GM21367 (cell line): ENCODE data around the gene FILIP1.

Source experiments
- ATAC-seq: cut with Tn5 transposase; IDR thresholded peaks from one replicate; pipeline ENCODE4 v1.9.1; 2021; ENCODE audit not compliant: unreplicated experiment

Gene FILIP1

DNA sequence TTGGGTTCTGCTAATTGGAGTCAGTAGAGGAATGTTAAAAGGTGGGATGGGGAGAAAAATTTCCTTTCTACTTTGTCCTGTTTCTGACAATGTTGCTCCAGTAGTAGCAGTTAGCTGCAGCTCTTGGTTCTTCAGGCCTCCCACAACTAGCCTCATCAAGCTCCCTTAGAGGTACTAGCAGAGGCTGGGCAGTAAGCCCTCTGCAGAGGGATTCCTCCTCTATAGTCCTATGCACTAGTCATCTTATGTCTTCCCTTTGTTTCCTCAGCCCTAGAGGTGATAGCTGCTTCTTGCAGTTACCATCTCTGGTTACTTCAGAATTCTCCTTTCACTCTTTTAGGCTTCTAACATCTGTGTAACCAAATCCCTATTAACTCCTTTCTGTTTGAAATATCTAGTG is 99.8 kb downstream of the FILIP1 start:
- no peak for ATAC-seq

- no peak for ATAC-seq
Observed at GRCh38 chr6:75391276-75391675, 102.3 kb downstream of the FILIP1 start.

GRCh38 chr6:75386050-75386770 is 107.4 kb downstream of the FILIP1 start:
- no peak for ATAC-seq

DNA sequence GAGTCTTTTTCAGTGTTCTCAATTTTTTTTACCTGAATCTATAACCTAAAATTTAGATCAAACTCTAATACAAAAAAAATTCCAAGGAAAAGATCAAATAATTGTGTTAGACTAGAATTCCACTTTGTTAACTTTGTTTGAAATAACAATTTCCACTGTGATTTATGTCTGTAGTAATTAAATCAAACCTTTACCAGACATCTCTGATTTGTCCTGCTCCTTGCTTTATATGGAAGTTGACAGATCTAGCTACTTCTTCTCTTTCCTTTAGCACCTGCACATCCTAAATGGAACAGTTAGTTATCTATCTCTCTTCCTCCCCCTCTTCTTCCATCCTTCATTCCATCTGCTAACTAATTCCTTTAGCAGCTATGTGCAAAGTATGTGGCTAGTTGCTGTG is 109.5 kb downstream of the FILIP1 start:
- no peak for ATAC-seq

- no peak for ATAC-seq
Observed at GRCh38 chr6:75382634-75382900, 111.0 kb downstream of the FILIP1 start.

GRCh38 chr6:75381877-75382633 is 111.5 kb downstream of the FILIP1 start:
- ATAC-seq = no peak

DNA sequence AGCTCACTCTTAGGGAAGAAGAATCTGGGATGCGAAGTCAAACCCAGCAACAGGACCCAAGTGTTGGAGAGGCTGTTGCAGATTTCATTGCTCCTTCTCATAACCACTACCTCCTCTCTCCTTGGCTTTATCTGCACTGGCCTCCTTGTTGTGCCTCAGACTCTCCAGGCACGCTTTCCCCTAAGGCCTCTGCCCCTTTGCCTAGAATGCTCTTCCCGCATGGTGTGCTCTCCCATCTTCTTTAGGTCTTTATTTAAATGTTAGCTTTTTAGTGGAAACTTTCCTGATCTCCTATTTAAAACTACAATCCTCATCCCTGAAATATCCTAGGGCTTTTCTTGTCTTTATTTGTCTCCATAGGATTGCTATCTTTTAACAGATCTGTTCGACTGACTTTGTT is 114.1 kb downstream of the FILIP1 start:
- ATAC-seq = no peak

GRCh38 chr6:75378101-75378500 is 115.5 kb downstream of the FILIP1 start:
- ATAC-seq = no peak

GRCh38 chr6:75377386-75377785 is 116.2 kb downstream of the FILIP1 start:
- no peak for ATAC-seq

- ATAC-seq = no peak
Observed at GRCh38 chr6:75376347-75377024, 117.1 kb downstream of the FILIP1 start.

DNA sequence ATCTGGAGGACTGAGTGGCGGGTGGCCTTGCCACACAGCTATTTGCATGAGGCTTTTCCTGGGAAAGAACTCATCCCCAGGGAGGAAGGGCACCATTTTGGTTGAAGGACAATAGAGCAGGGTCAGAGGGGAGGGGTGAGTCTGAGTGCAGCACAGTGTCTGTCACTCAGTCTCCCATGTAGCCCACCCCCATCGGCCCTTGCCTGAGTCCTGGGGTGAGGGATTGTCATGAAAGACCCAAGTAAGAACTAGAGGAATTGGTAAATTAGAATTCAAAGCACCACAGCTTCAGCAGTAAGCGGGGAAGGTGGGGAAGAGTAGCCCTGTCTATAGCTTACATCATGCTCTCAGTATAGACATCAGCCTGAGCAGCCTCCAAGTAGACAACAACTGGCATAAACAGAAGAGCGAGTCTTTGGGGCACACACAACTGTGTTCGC is 118.6 kb downstream of the FILIP1 start:
- ATAC-seq = no peak

DNA sequence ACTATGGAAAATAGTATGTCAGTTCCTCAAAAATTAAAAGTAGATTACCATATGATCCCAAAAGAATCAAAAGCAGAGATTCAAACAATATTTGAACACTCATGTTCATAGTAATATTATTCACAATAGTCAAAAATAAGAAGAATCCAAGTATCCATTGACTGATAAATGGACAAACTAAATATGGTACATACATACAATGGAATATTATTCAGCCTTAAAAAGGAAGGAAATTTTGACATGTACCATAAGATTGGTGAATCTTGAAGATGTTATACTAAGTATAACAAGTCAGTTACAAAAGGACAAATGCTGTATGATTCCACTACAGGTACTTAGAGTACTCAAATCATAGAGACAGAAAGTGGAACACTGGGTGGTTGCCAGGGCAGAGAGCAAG is 120.7 kb downstream of the FILIP1 start:
- no peak for ATAC-seq

DNA sequence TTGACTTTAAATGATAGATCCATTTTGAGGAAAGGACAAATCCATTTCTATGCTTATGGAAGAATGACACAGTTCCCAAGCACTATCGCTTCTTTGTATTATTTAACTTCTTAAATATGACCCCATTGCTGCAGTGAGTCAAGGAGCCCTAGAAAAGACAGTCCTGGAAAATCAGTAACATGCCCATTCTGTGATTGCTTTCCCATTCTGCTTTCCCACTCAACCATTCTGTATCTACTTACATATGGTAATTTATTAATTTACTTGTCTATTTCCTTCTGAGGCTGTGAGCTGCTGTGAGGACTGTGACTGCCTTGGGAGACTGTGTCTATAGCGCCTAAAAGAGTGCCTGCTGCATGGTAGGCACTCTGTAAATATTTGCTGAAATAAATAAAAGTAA is 123.6 kb downstream of the FILIP1 start:
- no peak for ATAC-seq

GRCh38 chr6:75368864-75369402 is 124.7 kb downstream of the FILIP1 start:
- no peak for ATAC-seq

- ATAC-seq = peak; percentile 67
Observed at GRCh38 chr6:75368151-75368779, 125.3 kb downstream of the FILIP1 start.

GRCh38 chr6:75363304-75363703 is 130.3 kb downstream of the FILIP1 start:
- ATAC-seq = no peak

GRCh38 chr6:75353644-75354043 is 140.0 kb downstream of the FILIP1 start:
- no peak for ATAC-seq

GRCh38 chr6:75351570-75351969 is 142.0 kb downstream of the FILIP1 start:
- no peak for ATAC-seq

DNA sequence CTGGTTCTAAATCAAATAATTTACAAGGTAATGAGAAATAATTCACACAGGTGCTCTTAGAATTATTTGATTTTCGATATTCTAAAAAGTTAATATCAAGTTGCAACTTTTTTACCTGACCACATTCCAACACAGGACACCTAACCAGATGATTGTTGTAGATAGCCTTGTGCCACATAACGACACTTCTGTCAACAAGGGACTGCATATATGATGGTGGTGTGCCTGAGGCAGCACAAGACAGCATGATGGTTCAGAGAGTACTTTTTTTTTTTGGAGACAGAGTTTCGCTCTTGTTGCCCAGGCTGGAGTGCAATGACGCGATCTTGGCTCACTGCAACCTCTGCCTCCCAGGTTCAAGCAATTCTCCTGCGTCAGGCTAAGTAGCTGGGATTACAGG is 142.8 kb downstream of the FILIP1 start:
- ATAC-seq = no peak

DNA sequence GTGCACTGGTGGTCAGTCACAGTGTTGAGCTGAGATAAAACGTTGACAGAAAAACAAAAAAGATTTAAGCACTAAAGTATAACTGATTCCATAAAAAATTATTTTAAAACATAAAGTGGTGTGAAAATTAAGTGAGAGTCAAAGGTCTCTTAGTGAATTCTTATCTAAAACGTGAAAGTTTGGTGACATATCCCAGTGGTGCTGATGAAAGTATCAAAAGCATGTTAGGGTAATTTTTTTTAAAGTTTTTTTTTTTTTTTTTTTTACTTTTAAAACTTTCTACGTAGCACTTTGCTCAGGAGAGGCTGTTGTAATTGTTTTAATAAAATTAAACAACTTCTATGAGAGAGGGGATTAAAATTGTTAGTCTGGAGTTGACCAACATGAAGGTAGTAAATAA is 143.4 kb downstream of the FILIP1 start:
- no peak for ATAC-seq

DNA sequence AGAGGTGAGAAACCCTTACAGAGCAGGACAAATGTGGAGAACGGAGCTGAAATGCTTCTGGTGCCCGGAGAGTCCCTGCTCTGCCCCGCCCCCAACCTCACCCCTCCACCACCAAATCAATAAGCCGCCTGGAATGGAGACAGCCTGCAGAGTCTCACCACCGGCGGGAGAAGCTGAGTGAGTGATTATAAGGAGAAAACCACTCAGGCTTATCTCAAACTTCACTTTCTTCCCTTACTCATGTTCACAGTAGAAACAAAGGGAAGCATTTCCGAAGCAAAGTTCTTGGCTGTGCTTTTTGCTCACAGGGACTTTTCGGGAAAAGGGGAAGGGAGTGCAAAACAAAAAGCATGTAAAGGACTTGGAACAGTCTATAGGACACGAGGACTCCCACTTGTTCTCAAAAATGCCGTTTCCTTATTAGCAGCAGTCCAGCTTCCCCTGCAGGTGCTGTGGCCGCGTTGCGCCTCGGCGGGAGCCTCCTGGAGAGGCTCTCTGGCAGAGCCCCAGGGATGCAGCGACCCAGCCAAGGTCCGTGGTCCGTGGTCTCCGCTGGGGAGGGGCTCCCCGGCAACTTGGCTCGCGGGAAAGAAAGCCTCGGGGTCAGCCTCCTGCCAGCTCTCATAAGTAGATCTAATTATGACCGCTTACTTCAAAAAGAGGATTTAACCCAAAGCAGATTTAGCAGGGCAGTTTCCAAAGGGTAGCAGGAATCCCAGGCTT is 144.2 kb downstream of the FILIP1 start:
- no peak for ATAC-seq
